HG03175 (cell line): ENCODE measurements around the gene PTPRU.

Source experiments
- ATAC-seq: cut with Tn5 transposase; IDR thresholded peaks from one replicate; pipeline ENCODE4 v1.9.1; 2021; ENCODE audit warnings: mild to moderate bottlenecking, moderate library complexity; ENCODE audit not compliant: unreplicated experiment

Gene PTPRU

GRCh38 chr1:29243023-29243870, 6.9 kb downstream of the PTPRU start:
- no peak for ATAC-seq

- ATAC-seq: no peak
These were observed 7.5 kb downstream of the PTPRU start for GRCh38 chr1:29243871-29244200.

GRCh38 chr1:29245261-29245660, 8.9 kb downstream of the PTPRU start:
- no peak for ATAC-seq

- ATAC-seq: no peak
These were observed 9.6 kb downstream of the PTPRU start for GRCh38 chr1:29245876-29246275.

- ATAC-seq: no peak
These were observed 10.7 kb downstream of the PTPRU start for GRCh38 chr1:29247044-29247443.

GRCh38 chr1:29247571-29248273, 11.4 kb downstream of the PTPRU start:
- ATAC-seq: no peak

GRCh38 chr1:29248409-29248808, 12.1 kb downstream of the PTPRU start:
- no peak for ATAC-seq

- no peak for ATAC-seq
These were observed 12.9 kb downstream of the PTPRU start for GRCh38 chr1:29249170-29249691.

GRCh38 chr1:29249951-29250581, 13.7 kb downstream of the PTPRU start:
- no peak for ATAC-seq

GRCh38 chr1:29251164-29252124, 15.1 kb downstream of the PTPRU start:
- no peak for ATAC-seq

GRCh38 chr1:29253180-29253579, 16.9 kb downstream of the PTPRU start:
- ATAC-seq: no peak

GRCh38 chr1:29254346-29254745, 18.0 kb downstream of the PTPRU start:
- no peak for ATAC-seq

- no peak for ATAC-seq
These were observed 18.9 kb downstream of the PTPRU start for GRCh38 chr1:29255134-29255666.

GRCh38 chr1:29256394-29256793, 20.1 kb downstream of the PTPRU start:
- ATAC-seq: no peak

GRCh38 chr1:29256979-29257804, 20.9 kb downstream of the PTPRU start:
- ATAC-seq: no peak

GRCh38 chr1:29258189-29258975, 22.1 kb downstream of the PTPRU start:
- no peak for ATAC-seq

- no peak for ATAC-seq
These were observed 22.9 kb downstream of the PTPRU start for GRCh38 chr1:29258976-29259801.
